Measurements from ENCODE around the gene ALK.

The ALK gene

DNA sequence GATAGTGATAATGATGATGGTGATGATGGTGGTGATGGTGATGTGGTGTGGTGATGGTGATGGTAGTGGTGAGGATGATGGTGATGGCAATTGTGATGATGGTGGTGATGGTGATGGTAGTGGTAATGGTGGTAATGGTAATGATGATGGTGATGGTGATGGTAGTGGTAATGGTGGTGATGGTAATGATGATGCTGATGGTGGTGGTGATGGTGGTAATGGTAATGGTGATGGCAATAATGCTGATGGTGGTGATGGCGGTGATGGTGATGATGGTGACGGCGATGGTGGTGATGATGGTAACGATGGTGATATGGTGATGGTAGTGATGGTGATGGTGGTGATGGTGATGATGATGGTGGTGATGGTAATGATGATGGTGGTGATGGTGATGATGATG, 45.0 kb downstream of the ALK start:
- DNase-seq (ENCODE audit: low read depth) = no peak

GRCh38 chr2:29874745-29875144, 46.6 kb downstream of the ALK start:
- TF ChIP-seq CTCF (IDR thresholded peaks at IDR 0.05; ENCODE audit: control insufficient read depth, extremely low read depth, insufficient read depth) = no peak
- no peak overlapping the region for H3K4me3 ChIP-seq (ENCODE audit: low read depth, low read length)
- DNase-seq (ENCODE audit: low read depth) = no peak

More for the DNA sequence above, 45.0 kb downstream of the ALK start:
- no peak for TF ChIP-seq CTCF (IDR thresholded peaks at IDR 0.05; ENCODE audit: control insufficient read depth, extremely low read depth, insufficient read depth)
- no peak overlapping the region for H3K4me3 ChIP-seq (ENCODE audit: low read depth, low read length)

- no peak overlapping the region for H3K4me3 ChIP-seq (ENCODE audit: low read depth, low read length)
- no peak for TF ChIP-seq CTCF (IDR thresholded peaks at IDR 0.05; ENCODE audit: control insufficient read depth, extremely low read depth, insufficient read depth)
- DNase-seq (ENCODE audit: low read depth) = no peak
These were observed 48.5 kb downstream of the ALK start for GRCh38 chr2:29872870-29873269.

DNA sequence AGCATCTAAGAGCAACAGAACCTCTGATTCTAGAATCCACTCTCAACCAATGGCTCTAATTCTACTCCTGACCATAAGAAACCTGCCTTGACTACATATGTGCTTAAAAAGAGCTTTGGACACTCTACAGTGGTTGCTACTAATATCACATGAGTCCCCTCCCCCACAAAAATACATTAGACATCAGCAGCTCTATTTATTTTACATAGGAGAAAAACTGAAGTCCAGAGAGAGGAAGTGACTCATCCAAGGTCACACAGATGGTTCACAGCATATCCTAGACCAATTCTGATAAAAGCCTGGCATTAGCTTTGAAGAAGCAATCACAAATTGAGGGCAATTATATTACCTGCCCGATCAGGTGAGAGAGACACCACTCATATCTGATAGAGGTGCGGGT, 49.8 kb downstream of the ALK start:
- TF ChIP-seq CTCF (IDR thresholded peaks at IDR 0.05; ENCODE audit: control insufficient read depth, extremely low read depth, insufficient read depth) = no peak
- no peak for DNase-seq (ENCODE audit: low read depth)

DNA sequence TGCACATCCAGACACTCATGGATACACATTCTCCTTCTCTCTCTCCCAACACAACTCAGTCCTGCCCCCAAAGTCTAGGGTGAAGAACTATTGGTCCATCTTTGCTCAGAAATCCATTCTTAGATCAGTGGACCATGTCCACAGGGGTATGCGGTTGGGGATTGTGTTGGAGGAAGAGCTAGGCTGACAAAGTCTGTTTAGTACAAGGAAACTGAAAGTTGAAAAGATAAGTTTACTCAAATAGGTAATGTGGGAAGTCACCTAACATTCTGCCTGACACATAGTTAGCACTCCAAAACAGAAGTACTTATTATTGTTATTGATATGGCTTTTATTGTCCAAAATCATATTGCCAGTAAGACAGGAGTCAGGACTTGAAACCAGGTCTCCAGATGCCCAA, 55.9 kb downstream of the ALK start:
- no peak for DNase-seq (ENCODE audit: low read depth)
- no peak for TF ChIP-seq CTCF (IDR thresholded peaks at IDR 0.05; ENCODE audit: control insufficient read depth, extremely low read depth, insufficient read depth)
- no peak overlapping the region for H3K4me3 ChIP-seq (ENCODE audit: low read depth, low read length)

More for the DNA sequence above, 49.8 kb downstream of the ALK start:
- H3K4me3 ChIP-seq (ENCODE audit: low read depth, low read length) = no peak overlapping the region

DNA sequence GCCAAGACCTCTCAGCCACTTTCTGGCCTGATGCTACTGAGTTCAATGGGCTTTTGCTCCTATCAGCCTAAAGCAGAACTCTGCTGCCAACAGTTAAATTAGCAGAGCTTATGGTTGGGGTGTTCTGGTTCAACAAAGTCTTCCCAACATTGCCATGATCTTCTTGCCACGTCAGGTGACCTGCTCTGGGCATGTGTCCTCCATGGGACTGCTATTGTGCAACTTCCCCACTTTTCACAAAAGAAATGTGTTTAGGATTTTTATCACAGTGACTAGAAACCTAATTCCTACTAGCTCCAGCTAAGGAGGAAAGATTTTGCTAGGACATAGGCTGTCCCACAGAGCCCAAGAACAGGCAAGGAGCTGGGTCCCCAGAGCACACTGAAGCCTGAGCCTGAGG, 56.4 kb downstream of the ALK start:
- no peak for DNase-seq (ENCODE audit: low read depth)
- H3K4me3 ChIP-seq (ENCODE audit: low read depth, low read length) = no peak overlapping the region
- no peak for TF ChIP-seq CTCF (IDR thresholded peaks at IDR 0.05; ENCODE audit: control insufficient read depth, extremely low read depth, insufficient read depth)

GRCh38 chr2:29855924-29856639, 65.3 kb downstream of the ALK start:
- DNase-seq (ENCODE audit: low read depth) = no peak
- no peak for TF ChIP-seq CTCF (IDR thresholded peaks at IDR 0.05; ENCODE audit: control insufficient read depth, extremely low read depth, insufficient read depth)
- no peak overlapping the region for H3K4me3 ChIP-seq (ENCODE audit: low read depth, low read length)
